ENCODE measurements around the gene SOX30.

The SOX30 gene

DNA sequence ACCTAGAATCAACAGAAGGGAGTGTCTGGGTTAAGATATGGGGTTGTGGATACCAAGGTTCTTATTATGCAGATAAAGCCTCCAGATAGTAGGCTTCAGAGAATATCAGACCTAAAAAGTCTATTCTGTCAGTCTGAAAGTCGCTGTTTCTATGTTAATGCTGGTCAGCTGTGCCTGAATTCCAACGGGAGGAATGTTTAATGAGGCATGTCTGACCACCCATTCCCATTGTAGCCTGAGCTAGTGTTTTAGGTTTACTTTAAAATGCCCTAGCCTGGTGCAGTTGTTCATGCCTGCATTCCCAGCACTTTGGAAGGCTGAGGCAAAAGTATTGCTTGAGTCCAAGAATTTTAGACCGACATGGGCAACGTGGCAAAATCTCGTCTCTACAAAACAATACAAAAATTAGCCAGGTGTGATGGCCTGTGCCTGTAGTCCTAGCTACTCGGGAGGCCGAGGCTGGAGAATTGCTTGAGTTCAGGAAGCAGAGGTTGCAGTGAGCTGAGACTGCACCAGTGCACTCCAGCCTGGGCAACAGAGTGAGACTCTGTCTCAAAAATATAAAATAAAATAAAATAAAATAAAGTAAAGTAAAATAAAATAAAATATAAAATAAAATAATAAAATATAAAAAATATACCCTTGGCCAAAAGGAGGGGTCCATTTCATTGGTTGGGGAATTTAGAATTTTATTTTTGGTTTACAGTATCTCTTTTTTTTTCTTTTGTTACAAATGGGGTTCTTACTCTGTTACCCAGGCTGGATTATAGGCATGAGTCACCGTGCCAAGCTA is 7.8 kb upstream of the SOX30 start:
- no peak for DNase-seq (ENCODE audit: low read depth)

DNA sequence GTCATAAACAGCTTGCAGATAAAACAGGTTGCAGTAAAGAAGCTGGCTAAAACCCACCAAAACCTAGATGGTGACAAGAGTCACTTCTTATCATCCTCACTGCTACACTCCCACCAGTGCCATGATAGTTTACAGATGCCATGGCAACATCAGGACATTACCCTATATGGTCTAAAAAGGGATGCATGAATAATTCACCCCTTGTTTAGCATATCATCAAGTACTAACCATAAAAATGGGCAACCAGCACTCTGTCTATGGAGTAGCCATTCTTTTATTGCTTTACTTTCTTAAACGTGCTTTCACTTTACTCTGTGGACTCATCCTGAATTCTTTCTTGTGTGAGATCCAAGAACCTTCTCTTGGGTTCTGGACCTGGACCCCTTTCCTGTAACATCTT is 6.7 kb upstream of the SOX30 start:
- DNase-seq (ENCODE audit: low read depth), result no peak

DNA sequence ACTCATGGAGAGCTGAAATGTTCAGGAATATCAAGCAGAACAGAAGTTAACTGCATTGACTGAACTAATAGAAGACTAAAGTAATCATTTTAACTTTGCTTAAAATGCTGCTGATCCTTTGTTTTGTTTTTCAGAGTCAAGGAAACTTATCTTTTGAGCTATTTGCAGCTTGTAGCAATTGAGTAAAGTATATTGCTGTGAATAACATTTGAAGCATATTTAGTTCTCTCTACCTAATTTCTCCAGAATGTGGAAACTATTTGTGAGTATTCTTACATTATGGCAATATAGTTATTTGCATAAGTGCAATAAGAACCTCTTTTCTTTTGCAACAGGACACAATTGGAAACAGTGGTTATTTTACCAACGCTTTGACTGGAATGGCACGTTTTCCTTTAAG is 5.3 kb upstream of the SOX30 start:
- no peak for DNase-seq (ENCODE audit: low read depth)

DNA sequence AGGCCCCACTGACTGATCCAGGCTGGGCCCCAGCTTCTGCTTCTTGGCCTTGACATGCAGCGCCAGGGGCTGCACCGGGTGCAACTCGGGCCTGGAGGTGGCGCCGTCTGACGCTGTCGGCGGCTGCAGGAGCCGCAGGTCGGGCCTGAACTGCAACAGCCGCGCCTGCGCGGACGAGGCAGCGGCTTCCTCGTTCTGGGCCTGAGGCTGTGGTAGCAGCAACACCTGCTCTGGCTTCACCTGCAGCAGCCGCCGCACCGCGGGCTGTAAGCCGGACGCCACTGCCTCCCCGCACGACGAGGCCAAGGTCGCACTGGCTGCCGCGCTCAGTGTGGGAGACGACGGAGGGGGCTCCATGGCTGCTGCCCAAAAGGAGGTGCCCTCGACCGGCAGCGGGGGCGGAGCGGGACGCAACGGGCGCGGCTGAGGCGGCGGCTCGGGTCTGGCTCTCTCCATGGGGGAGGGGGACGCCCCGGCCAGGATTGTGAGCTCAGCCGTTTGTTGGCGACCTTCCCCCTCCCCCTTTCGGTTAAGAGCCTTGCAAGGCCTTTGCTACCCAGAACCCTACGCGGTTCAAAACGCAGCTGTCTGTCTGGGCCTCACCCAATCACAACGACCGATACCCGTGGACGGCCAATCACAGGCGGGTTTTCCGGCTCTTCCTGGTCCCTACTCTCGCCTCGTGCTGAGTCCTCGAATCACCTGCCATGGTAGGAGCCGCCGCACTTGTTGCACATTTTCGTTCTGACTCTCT is 438 bp downstream of the SOX30 start:
- DNase-seq (ENCODE audit: low read depth), result no peak

DNA sequence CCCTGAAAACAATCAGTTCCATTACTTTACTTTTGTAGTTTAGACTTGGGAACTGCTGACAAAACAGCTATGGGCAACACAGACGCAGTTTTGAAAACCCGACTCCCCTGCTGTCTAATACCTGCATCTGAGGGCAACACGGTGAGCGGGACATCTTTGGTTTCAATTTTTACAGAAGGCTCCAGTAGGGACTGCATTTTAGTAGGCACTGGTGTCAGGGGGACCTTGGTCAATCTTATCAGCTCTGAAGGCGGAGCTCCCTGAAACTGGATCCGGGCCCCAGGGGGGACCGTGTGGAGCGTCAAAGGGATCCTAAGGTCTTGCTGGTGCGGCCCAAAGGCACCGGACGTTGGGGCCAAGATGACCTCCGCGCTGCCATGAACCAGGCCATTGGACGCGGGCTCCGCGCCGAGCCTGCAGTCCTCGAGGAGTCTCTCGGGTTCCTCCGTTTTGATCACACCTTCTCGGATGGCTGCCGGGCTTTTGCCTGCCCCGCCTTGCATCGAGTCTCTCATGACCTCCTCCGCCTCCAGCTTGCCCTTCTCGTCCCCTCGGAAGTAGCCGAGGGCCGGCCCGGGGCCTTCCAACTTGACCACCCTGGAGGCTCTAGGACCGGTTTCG is 1.1 kb downstream of the SOX30 start:
- no peak for DNase-seq (ENCODE audit: low read depth)

DNA sequence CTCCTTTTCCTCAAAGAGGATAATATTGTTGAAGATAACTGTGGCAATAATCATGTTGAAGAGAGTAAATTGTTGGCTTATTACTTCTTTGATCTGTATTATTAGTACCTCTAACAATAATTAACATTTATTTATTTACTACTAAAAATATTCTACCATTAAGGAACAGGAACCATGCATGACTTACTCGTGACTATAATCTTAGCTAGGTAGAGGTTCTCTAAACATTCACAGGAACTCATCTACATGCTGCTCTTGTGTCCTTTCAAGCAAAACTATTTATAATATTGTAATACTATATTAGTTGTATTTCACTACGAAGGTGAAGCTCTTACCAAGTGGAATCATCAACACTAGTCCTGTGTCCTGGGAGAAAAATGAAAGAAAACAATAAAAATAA is 3.1 kb downstream of the SOX30 start:
- DNase-seq (ENCODE audit: low read depth), result no peak

DNA sequence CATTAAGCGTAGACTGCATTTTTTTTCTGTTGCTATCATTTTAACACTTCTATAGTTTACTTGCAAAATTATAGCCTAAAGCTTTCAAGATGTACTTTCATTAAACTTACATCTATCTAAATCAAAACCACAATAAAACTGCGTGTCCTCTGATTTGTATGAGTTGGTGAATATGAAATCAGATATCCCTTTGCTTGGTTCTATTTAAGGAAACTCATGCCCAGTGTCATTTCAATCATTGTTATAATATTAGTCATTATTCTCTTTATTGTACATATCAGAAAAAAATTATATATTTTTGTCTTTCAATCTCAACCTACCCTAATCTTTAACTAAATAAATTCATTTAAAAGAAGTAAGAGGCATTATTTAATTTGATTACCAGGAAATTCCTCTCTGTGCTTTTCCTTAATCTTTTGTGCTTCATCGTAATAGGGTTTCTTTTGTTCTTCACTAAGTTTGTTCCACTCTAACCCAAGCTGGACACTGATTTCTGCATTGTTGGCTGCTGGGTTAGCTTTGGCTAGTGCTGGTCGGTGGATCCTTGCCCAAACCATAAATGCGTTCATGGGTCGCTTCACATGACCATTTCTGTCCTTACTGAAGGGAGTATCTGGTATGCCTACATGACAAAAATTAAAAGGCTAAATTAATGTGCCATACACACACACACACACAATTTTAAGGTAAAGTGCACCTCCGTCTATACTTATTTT is 3.8 kb downstream of the SOX30 start:
- no peak for DNase-seq (ENCODE audit: low read depth)

DNA sequence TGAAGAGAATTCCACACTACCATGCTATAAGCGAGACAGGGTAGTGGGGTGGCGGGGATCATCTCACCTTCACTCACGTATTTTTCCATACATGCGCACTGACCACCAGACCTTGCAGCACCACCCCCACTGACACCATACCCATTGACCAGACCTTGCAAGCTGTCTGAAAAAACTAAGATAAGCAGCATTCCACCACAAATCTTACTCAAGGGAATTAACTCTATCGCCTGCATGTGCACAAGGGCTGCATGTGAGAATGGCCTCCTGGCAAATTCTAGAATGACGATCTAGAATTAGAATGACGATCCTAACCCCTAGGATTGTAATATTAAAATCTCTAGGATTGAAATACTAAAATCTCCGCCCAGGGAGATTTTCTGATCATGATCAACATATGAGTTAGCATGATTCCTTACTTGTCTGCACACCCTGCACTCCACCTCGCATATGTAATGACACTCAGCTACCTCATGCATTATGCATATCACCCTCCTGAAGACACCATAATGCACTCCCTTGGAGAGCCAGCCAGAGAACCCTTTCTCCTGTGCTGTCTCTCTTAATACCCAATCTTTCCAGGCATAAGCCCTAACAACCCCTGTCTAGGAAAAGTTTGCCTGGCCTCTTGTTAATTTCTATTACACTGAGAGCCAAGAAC is 11.7 kb downstream of the SOX30 start:
- DNase-seq (ENCODE audit: low read depth), result no peak

DNA sequence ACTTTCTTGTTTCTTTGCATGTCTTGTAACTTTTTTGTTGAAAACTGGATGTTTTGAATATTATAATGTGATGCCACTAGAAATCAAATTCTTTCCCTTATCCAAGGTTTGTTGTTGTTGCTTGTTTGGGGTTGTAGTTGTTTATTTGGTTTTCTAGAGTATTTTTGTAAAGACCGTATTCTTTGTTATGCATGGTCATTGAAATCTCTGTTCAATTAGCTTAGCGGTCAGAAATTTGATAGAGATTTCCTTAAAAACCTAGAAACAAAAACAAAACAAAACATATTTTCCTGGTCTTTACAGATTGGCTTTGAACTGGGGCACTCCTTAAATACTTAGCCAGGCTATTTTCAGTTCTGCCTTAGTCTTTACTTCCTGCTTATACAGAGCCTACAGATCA is 21.9 kb downstream of the SOX30 start:
- DNase-seq (ENCODE audit: low read depth), result no peak

DNA sequence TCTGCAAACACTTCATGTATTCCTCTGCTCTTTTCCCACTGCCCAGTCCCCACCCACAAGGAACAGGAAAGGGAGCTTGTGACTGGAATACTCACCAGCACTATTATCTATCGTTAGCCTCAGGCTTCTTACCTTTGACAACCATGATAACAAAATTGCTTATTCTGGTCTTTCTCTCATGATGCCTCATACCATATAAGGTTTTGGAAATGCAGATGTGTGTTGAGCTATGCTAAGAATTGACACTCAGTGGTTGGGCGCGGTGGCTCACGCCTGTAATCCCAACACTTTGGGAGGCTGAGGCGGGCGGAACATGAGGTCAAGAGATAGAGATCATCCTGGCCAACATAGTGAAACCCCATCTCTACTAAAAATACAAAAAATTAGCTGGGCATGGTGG is 25.4 kb downstream of the SOX30 start:
- DNase-seq (ENCODE audit: low read depth), result no peak

DNA sequence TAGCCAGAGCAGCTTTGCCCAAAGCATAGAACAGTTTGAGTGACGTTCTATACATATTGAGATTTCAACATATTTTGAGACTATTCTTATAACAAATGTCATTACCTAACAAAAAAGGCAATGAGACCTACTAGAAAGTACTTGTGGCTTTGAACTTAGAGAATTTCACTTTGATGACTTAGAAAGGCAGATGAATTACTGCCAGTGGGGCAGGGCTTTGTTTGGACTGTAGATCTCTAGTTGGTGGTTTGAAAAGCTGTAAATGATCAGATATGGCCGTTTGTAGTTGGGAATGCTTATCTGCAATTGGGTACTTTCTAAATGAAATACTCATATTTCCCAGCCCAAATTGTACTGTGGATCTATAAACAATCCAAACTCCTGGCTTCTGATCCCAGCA is 28.1 kb downstream of the SOX30 start:
- no peak for DNase-seq (ENCODE audit: low read depth)

DNA sequence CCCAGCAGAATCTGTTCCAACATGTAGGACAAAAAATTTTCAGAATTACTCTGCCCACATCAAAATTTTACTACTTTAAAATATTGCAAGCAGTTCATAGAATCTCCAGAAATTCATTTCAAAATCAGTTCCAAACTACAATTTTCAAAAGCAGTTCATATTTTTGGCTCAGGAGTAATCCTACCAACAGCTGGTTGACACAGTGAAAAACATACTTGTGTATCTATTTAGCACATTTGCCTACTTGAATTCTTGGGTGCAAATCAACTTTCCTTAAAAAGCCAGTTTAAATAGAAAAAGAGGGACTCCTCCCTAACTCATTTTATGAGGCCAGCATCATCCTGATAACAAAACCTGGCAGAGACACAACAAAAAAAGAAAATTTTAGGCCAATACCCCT is 31.5 kb downstream of the SOX30 start:
- DNase-seq (ENCODE audit: low read depth), result no peak

DNA sequence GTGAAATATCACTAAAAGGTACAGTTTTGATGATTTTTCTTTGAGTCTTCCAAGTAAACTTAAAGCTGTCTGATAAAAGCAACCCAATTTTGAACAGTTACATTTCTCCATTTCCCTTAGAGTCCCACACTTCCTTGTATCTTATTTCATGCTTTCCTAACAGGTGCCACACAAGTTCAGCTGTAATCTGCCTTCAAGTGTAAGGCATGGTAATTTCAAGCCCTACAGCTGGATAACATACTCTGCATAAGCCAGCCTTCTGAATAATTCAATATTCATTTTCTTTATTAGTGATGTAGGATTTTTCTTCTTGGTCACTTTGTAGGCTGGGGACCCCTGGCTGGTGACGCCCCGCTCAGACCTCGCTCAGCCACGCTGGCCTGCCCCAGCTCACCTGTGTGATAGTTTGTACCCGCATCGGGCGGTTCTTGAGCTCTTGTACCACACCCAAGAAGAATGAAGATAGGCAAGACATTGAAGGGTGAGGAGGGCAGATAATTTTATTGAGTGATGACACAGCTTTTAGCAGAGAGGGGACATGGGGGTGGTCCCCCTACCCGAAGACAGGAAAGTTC is 34.0 kb downstream of the SOX30 start:
- no peak for DNase-seq (ENCODE audit: low read depth)

DNA sequence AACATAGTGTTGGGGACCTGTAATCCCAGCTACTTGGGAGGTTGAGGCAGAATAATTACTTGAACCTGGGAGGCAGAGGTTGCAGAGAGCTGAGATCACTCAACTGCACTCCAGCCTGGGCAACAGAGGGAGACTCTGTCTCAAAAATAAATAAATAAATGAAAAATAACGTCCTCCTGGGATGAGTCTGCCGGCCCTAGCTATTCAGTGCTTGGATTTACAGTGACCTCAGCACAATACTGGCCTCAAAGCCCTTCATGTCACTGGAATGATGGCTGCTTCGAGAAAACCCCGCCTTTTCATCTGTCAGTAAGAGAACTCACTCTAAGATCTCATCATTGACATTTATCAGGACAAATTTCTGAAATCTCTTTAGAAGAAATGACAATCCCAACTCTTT is 35.5 kb downstream of the SOX30 start:
- no peak for DNase-seq (ENCODE audit: low read depth)

DNA sequence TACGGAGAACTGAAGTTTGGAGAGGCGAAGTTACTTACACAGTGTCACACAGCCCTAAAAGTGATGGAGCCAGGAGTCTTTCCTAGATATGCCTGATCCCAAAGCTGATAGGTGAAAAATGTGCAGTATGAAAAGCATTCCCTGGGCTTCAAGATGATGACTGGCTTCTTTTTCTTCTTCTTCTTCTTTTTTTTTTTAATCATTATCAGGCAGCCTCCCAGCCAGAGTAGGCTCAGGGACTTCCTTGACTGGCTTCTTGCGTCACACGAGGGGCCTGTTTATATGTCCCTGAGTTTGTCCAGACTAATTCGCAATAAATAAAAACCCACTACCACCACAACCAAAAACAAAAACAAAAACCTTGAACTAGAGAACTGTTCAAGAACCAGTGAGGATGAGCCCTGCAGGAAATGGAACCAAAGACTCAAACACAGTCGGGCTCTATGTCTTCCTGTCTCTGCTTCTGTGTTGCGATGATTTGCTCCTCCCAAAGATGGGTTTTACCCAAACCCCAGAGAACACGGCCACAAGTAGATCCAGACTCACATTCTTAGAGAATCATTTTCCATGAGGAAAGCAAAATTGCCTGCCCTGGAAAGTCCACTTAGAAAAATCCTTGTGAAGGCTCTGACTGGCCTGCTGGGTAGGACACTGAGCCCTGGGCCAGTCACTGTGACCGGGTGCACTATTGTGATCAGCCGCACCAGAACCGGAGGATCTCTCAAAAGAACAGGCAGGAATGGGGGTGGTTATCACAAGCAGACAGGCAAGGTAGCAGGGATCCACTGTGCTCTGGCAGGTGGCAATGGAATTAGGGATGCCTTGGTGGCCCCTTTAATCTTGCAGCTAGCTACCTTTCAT is 38.6 kb downstream of the SOX30 start:
- DNase-seq (ENCODE audit: low read depth), result no peak

DNA sequence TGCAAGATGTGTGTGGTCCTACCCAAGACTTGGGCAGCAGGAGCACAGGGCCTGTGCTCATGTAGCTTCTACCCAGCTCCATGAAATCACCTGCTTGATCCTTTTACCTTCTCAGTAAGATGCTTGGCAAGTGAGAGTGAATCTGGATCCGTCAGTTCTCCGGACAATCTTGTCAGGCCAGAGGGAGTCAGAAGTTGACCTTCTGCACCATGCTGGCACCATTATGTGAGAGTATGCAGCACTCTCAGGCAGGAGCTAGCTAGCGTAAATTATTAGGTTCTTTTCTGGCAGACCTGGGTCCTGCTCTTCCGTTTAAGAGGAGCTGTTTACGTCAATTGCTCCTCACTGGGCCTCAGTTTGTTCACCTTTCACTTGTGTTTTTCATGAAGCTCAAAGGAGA is 39.7 kb downstream of the SOX30 start:
- no peak for DNase-seq (ENCODE audit: low read depth)

DNA sequence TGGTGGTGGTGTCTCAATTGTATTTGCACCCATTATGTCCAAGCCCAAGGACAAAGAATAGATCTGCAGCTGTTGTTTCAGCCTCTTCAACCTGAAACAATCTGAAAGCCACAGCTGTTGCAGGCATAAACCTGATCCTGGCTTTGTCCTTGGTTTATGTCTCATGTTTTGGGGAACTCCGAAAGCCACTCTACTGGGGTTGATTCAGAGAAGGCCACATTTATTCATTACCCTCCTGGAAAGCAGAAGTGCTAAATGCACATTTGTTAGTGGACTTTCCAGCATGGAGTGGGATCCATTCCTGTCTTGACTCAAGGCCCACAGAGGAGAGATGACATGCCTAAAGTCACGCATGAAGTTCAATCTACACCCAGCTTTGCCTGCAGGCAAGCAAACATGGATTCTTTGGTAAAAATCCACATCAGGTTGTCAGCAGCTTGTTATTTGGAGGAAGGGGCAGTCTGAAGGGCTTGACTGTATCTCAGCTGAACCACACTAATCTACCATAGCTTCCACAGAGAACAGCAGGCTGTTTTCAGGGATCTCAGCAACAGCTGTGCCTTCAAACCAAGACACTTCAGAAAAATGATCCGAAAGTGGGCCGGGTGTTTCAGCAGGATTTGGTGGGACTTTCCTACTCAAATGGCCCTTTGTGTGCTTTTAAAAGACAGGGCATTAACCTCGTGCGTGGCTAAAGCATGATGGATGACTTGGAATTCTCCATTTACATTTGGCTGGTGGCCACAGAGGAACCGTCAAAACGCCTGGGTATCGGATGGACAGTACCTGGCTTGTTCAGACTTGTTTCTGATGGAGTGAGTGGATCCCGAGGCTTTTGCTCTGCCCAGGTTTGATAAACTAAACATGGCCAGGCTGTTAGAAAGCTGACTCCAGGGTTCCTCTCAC is 40.4 kb downstream of the SOX30 start:
- DNase-seq (ENCODE audit: low read depth), result no peak

DNA sequence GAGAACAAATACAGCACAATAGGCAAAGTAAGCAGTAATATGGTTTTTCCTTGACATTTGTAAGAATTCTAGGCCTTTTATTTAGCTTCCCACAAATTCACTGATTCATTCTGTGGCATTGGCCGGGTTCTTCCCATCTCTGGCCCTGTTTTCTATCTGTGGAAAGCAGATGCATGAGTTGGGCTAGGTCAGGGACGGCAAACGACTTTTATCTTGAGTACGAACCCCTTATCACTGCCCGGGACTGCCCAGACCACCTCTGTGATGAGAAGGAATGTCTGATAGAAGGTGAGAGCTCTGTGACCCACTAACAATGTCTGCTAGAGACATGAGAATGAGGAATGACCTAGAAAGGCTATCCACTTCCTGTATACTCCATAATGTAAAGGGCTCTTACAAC is 41.2 kb downstream of the SOX30 start:
- no peak for DNase-seq (ENCODE audit: low read depth)

DNA sequence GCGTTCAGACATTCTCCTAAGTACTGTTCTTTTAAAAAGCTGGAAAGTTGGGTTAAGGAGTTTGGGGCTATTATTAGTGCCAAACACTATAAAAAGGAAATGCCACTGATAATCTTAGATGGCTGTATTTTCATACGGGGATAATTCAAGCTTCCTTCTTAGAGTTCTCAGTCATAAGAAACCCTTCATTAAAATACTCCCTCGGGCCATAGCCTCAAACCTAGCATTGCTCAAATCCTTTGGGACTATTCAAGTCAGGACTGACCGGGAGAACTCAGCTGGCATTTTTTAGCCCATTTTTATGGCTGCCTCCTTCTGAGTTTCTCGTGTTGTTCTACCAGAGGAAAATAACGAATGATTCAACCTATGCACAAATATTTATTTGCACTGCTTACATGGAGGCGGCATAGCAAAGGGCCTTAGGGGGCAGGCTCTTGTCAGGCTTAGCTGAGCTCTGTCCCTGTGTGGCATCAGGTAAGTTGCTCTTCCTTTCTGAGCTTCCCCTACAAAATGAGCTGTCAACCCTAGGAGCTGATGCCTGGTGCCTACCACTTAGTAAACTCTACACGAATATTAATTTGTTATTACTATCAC is 43.2 kb downstream of the SOX30 start:
- DNase-seq (ENCODE audit: low read depth), result no peak

All from HS-27A (cell line).